GM19023 (cell line): Measurements from ENCODE around the gene TTLL4.
"Not testable (repeated sequence)": the region's sequence is repeated elsewhere in the genome, so short reads cannot be mapped to it uniquely, and the experiment has no call there.

Source experiments
- ATAC-seq: cut with Tn5 transposase; IDR thresholded peaks from one replicate; pipeline ENCODE4 v1.9.1; 2021; ENCODE audit warnings: mild to moderate bottlenecking, moderate library complexity; ENCODE audit not compliant: unreplicated experiment

The TTLL4 gene, protein sequence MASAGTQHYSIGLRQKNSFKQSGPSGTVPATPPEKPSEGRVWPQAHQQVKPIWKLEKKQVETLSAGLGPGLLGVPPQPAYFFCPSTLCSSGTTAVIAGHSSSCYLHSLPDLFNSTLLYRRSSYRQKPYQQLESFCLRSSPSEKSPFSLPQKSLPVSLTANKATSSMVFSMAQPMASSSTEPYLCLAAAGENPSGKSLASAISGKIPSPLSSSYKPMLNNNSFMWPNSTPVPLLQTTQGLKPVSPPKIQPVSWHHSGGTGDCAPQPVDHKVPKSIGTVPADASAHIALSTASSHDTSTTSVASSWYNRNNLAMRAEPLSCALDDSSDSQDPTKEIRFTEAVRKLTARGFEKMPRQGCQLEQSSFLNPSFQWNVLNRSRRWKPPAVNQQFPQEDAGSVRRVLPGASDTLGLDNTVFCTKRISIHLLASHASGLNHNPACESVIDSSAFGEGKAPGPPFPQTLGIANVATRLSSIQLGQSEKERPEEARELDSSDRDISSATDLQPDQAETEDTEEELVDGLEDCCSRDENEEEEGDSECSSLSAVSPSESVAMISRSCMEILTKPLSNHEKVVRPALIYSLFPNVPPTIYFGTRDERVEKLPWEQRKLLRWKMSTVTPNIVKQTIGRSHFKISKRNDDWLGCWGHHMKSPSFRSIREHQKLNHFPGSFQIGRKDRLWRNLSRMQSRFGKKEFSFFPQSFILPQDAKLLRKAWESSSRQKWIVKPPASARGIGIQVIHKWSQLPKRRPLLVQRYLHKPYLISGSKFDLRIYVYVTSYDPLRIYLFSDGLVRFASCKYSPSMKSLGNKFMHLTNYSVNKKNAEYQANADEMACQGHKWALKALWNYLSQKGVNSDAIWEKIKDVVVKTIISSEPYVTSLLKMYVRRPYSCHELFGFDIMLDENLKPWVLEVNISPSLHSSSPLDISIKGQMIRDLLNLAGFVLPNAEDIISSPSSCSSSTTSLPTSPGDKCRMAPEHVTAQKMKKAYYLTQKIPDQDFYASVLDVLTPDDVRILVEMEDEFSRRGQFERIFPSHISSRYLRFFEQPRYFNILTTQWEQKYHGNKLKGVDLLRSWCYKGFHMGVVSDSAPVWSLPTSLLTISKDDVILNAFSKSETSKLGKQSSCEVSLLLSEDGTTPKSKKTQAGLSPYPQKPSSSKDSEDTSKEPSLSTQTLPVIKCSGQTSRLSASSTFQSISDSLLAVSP

DNA sequence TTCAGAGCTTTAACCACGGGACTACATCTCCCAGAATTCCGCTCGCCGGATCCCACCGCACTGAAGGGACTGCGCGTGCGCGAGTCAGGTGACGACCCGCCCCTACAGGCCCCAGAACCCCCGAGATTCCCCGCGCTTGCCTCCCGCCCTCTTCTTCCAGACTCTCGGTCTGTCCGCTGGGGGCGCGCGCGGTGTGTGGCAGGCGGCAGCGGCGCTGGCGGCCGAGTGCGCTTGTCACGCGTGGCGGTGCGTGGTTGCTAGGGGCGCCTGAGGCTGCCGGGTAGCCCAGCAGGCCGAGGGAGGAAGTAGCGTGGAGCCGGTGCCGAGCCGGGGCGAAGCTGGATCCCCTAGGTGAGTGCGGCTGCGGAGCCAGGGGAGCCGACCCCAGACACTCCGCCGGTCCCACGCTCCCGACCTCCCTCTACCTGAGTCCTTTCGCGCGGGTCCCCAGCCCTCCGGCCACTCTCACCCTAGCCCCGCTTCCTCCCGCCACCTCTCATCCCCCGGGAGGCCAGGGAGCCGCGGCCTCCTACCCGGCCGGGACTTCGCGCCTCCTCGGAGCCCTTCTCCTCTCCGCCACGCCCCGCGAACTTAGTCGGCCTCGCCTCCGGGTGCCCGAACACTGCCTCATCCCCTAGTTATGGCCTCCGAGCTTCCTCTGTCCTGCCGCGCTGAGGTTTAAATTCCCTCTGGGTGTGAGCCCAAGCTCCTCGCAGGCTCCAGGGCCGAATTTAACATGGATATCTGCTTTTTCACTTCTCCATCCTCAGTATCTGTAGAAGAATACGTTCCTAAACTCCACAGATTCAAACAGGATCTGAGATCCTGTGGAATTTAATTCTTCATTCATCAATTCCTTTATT, at the start of gene TTLL4:
Gene TTLL4 (plus strand): TSS at position 149 of the 863 bp plus-strand sequence. CDS start 26,842 bp downstream, outside the sequence.
- peak; percentile 91 for ATAC-seq

DNA sequence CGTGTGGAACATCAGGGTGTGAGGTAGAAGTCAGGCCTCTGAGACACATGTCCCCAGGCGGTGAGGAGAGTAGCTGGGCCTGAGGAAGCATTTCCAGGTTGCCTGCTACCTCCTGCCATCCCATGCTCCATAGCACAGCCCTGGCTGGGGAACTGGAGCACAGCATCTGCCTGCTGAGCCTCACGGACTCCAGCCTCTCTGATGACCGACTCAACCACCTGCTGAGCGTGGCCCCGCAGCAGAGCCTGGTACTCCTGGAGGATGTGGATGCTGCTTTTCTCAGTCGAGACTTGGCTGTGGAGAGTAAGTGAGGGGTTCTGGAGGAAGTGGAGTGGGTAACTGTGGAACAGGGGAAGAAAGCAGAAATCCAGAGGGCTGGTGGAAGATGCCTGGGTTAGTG, 48.3 kb upstream of the TTLL4 start:
- no peak for ATAC-seq

DNA sequence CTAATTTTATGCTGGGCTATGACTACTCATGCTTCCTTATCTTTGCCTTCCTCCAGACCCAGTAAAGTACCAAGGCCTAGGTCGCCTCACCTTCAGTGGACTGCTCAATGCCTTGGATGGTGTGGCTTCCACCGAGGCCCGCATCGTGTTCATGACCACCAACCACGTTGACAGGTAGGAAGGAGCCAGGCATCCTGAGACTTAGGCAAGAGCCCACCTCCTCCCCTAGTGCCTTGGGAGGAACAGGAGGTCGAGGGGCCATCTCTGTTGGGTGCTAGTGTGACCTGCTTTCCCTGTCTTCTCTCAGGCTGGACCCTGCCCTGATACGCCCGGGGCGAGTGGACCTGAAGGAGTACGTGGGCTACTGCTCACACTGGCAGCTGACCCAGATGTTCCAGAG, 47.8 kb upstream of the TTLL4 start:
- ATAC-seq = no peak

DNA sequence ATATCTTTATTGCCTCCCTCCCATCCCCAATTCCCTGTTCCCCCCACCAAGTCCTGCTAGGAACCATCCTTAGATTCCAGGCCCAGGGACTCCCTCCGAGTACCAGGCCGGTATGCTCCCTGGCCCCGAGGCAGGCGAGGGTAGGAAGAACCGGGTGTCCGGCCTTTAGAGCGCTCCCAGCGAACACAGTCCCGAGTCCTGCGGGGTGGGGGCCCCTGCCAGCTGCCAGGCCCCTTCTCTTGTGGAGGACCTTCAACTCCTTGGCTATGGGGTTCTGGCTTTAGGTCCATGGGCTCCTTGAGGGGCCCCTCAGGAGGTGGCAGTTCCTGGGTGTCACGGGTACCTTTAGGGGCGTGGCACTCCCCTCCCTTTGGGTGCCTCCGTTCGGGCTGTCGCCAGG, 46.7 kb upstream of the TTLL4 start:
- ATAC-seq = no peak

DNA sequence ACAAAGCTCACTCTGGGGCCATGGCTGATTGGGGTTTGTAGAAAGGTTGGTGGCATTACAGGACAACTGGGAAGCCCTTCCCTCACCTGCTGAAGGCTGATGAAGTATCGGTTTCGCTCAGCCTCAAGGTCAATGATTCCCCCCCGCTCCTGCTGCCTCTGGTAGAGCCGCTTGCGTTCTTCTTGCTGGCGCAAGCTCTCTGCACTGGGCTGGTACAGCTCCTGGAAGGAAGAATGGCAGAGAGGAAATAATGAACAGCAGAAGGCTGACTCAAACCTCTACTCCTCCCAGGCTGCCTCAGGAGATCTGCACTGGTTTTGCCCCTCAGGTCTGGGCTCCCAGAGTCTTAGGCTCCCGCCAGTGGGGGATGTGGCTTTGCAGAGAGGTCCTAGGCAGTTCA, 46.0 kb upstream of the TTLL4 start:
- no peak for ATAC-seq

DNA sequence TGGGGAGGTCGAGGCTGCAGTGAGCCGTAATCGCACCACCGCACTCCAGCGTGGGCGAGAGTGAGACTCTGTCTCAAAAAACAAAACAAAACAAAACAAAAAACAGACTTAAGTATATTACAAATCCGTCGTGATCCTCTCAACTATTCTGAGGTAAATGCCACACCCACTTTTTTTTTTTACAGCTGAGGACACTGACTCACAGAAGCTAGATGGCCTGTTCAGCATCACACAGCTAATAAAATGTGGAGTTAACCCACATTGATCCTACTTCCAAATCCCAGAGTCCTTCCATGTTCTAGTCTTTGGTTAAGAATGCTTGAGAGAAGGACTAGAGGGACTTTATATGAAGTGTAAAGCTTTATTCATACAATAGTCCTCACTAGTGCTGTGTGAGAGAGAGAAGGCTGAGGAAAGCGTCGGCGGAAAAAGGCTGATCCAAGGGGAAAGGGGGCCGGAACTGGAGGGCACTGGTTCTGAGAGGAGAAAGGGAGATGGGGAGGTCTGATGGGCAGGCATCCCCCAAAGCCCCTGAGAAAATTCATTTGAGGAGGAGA, 39.5 kb upstream of the TTLL4 start:
- ATAC-seq = no peak

DNA sequence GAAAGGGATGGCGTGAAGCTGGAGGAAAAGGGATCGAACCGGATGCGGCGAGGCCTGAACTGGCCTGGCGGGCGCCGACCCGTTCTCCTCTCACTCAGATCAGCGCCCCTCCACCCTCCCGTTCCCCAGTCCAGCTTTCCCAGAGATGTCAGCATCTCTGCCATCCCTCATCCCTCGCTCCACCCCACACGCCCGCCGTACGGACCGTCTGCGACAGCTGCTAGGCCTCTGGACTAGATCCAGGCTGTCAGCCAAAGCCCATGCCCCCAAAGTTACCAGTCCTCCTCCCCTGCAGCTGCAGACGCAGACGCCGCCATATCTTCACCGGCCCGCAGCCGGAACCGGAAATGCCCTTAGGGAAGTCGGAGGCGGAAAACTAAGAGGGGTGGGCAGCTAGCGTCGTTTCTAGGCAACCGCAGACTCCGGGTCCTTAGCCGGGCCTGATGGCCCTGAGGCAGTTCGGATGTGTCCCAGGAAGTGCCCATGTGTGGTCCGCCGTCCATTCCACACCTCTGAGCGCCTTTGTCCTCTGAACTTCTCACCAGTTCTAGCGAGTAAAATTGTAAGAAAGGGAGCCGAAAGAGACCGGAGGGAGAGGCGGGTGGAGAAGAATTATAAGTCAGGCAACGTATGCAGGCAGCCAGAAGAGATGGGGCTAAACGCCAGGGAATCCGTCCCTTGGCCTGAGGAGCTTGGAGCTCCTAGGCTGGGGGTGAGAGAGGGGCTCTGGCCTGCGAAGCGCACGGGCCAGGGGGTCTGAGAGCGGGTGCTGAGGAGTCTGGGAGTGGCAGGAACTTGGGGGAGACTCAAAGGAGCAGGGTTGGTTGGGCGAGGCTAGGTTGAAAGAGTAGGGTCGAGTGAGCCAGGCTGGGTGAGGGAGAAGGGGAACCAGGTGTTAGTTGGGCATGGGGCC, 38.7 kb upstream of the TTLL4 start, which contains the start of the genes RNF25 and STK36:
Gene RNF25 (minus strand): TSS at position 349 of the 913 bp plus-strand sequence. CDS start 32 bp downstream, at position 317.
Gene STK36 (plus strand): TSS at position 433 of the 913 bp plus-strand sequence. CDS start 744 bp downstream, outside the sequence.
- peak; percentile 97 for ATAC-seq

DNA sequence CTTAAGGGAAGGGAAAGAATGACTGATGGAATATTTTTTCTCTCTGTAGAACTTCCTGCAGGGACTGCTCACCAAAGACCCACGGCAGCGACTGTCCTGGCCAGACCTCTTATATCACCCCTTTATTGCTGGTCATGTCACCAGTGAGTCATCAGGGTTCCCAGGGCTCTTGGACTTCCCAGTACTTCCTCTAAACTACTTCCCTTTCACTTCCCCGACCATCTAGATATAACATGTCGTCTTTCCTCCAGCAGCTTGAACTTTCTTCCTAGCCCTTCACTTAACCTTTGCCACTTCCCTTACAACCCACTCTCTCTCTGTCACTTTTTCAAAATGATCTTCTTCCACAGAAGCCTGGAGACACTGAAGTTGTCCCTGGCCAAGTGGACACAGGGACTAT, 31.5 kb upstream of the TTLL4 start:
- no peak for ATAC-seq

DNA sequence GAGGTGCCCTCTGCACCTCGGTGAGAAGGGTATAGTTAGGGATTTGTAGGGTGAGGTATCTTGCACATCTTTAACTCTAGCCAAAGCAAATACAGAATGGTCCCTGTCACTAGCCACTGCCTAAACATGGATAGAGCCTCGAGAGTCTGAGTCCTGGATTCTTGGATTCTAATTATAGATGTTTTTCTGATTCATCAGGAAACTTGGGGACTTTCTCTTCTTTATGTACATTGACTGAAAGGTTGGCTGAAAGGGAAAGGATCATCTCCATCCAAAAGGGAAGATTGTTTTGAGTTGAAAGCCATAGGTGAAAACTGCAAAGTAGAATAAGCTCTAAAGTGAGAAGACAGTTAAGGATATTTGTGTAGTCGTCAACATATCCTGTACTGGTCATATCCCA, 30.6 kb upstream of the TTLL4 start:
- ATAC-seq = no peak

DNA sequence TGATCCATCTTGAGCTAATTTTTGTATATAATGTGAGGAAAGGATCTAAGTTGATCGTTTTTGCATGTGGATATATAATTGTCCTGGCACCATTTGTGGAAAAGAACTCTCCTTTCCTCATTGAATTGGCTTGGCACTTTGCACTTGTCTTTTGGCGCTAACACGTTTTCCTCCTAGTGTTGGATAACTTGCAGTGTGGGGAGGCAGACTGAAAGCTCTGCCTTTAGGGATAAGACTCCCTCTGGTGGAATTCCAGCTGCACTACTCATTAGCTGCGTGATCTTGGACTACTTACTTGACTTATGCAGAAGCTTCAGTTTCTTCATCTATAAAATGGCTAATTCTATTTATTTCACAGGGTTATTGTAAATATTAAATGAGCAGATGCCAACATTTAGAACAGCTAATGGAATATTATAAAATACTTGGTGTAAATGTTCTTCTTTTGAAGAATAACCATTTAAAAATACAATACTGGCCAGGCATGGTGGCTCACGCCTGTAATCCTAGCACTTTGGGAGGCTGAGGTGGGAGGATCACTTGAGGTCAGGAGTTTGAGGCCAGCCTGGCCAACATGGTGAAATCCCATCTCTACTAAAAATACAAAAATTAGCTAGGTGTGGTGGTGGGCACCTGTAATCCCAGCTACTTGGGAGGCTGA, 23.1 kb upstream of the TTLL4 start:
- ATAC-seq = not testable (repeated sequence)

DNA sequence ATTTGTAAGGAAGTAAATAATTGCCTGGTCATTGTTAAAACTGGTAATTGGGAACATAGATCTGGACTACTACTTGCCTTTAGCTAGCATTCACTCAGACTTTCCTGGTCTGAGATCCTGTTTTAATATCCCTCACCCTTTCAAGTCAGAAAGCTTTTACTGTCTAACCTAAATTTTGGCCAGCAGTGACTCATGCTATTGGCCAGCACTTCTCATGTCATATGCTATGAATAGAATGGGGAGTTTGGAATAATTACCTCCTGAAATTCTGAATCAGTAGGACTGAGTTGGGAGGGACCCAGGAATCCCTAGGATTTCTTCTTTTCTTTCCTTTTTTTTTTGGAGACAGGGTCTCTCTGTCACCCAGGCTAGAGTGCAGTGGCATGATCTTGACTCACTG, 19.4 kb upstream of the TTLL4 start:
- ATAC-seq = no peak

DNA sequence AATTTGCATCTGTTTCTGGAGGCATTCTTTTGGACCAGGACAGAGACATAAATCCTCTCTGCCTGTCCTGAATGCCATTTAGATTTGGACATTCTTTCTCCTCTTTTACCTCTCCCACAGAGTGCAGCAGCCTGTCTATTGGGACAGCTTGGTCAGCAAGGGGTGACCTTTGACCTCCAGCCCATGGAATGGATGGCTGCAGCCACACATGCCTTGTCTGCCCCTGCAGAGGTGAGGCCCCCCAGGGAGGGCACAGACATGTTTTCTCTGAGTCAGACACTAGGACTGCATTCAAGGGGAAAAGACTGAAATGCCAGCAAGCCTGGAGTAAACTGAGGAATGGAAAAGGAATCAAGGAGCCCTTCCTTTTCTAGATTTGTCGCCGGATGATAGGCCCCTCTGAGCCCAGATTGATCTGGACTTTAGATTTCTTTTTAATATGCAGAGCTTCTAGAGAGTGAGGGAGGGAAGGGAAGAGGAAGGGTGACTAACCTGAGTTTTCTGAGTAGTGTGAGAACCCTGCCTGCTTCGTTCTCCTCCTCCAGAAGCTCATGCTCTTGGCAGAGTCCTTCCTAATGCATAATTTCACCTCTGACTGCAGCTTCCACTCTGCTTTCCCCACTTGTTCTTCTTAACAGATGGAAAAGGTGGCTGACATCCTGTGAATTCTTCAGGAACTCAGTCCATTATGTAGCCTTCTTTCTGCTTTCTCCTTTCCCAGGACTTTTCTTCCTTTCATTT, 16.1 kb upstream of the TTLL4 start:
- ATAC-seq = no peak

DNA sequence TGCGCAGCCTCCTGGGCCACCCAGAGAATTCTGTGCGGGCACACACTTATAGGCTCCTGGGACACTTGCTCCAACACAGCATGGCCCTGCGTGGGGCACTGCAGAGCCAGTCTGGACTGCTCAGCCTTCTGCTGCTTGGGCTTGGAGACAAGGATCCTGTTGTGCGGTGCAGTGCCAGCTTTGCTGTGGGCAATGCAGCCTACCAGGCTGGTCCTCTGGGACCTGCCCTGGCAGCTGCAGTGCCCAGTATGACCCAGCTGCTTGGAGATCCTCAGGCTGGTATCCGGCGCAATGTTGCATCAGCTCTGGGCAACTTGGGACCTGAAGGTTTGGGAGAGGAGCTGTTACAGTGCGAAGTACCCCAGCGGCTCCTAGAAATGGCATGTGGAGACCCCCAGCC, 11.8 kb upstream of the TTLL4 start:
- no peak for ATAC-seq

DNA sequence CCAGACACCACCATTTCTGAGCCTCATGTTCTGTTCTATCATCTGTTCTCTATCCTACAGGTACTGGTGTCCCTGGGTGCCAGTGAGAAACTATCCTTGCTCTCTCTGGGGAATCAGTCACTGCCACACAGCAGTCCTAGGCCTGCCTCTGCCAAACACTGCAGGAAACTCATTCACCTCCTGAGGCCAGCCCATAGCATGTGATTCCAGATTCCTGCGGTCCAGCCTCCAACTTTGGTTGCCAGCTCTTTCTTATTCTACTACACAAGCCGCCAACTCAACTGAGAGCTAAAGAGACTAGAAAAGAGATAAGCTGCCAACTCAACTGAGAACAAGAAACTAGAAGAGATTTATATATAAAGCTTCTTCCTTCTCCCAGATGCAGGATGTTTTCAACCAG, 8.8 kb upstream of the TTLL4 start:
- ATAC-seq = no peak

DNA sequence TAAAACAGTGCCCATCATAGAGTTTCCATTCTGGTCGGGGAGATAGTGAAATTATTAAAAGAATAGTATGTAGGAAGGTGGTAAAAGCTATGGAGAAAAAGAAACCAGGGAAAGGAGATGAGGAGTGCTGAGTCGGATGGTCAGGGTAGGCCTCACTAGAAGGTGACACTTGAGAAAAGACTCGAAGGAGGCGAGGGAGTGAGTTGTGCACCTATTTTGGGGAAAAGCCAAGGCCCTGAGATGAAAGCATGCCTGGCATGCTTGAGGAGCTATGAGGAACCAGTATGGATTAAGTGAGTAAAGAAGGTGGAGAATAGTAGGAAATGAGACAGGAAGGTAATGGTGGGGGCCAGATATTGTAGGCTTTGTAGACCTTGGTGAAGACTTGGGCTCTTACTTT, 7.3 kb upstream of the TTLL4 start:
- no peak for ATAC-seq

DNA sequence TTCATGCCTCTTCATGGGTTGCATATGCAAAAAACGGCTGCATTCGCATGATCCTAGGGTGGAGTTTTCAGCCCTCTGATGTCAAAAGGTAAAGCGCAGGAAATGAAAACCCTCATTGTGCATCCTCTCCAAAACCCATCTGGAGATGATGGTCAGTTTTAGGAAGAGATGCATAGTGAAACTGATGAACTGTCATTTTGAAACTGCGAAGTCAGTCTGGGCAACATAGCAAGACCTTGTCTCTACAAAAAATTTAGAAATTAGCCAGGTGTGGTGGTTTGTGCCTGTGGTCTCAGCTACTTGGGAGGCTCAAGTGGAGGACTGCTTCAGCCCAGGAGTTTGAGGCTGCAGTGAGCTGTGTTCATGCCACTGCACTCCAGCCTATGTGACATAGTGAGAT, 2.5 kb upstream of the TTLL4 start:
- no peak for ATAC-seq

DNA sequence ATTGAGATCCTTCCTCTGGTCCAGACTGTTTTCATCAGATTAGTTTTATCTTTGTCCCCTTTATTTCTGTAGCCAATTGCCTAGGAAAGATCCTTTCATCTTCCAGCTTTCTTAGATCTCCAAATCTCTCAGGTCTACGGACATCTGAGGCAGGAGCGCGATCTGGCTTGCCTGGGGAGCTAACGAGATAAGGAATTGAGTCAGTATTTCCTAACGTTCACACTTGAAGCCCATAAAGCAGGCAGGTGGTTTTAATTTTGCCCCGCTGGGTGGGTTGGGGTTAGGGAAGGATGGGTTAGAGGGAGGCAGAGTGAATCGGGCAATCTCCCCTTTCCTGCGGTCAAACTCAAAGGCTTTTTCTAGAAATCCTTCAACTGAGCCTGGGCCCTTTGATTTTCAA, 727 bp upstream of the TTLL4 start:
- ATAC-seq = no peak

DNA sequence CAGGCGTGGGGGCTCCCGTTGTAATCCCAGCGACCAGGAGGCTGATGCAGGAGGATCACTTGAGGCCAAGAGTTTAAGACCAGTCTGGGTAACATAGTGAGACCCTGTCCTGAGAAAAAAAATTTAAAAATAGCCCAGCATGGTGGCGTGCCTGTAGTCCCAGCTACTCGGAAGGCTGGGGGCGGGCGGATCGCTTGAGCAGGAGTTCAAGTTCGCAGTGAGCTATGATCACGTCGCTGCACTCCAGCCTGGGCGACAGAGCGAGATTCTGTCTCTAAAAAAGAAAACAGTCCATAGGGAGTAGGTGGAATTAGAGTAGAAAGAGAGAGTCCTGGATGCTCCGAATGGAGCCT, 325 bp upstream of the TTLL4 start:
- ATAC-seq = no peak
